SK-N-SH treated with all-trans-retinoic acid at 6 μM for 48 hours (cell line): ENCODE data around the gene NPBWR2.

Source experiments
- ZFP30 ChIP-seq: fragments of 450-650 bp; formaldehyde crosslinking; IDR thresholded peaks from 2 replicates; pipeline ENCODE4 v1.5.0; 2022; ENCODE audit warnings: mild to moderate bottlenecking, moderate library complexity
- TF ChIP-seq, protein P1 (sequence below): fragments of 250-450 bp; sonication (Bioruptor Pico); IDR thresholded peaks from 2 replicates; pipeline ENCODE4 v1.5.1; 2020; ENCODE audit warnings: low read depth, mild to moderate bottlenecking, moderate library complexity
- TF ChIP-seq, protein P2 (sequence below): fragments of 250-450 bp; sonication (Bioruptor Pico); IDR thresholded peaks from 2 replicates; pipeline ENCODE4 v1.8.0; 2020; ENCODE audit warnings: mild to moderate bottlenecking, moderate library complexity, borderline replicate concordance

DNA sequence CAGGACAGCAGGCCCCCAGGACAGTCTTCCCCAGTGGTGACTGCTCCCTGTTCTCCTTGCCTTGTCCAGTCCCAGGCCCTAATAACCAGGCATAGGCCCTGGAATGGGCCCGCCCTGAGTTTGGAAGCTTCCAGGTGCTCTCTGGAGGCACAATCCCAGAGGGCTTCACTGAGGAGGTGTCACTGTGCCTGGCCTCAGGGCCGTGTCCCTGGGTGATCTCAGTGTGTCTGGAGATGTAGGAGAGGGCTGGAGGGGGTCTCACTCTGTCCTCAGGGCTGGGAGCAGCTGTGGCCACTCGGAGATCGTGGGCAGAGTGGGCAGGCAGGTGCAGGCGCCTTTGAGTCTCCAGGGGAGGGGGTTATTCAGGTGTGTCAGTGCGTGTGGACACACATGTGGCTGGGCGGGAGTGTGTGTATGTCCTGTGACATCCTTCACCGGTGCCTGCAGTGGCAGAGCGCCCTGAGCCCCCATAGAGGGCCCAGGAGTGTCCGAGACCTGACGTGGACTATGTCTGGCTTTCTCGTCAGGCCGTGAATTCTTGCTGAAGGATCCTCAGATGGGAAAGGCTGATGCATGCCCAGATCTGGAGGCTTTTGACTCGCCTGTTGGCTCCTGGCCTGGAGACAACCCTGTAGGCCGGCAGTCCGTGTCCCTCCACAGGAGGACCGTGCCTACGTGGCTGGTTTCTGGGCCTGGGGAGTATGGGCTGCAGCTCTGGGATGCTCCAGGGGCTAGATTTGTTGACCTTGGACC is 5.5 kb upstream of the NPBWR2 start:
- TF ChIP-seq, protein P1, sequence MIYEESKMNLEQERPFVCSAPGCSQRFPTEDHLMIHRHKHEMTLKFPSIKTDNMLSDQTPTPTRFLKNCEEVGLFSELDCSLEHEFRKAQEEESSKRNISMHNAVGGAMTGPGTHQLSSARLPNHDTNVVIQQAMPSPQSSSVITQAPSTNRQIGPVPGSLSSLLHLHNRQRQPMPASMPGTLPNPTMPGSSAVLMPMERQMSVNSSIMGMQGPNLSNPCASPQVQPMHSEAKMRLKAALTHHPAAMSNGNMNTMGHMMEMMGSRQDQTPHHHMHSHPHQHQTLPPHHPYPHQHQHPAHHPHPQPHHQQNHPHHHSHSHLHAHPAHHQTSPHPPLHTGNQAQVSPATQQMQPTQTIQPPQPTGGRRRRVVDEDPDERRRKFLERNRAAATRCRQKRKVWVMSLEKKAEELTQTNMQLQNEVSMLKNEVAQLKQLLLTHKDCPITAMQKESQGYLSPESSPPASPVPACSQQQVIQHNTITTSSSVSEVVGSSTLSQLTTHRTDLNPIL (CRISPR knock-in tag) = no peak
- no peak for TF ChIP-seq ZFP30 (CRISPR knock-in tag)
- TF ChIP-seq, protein P2, sequence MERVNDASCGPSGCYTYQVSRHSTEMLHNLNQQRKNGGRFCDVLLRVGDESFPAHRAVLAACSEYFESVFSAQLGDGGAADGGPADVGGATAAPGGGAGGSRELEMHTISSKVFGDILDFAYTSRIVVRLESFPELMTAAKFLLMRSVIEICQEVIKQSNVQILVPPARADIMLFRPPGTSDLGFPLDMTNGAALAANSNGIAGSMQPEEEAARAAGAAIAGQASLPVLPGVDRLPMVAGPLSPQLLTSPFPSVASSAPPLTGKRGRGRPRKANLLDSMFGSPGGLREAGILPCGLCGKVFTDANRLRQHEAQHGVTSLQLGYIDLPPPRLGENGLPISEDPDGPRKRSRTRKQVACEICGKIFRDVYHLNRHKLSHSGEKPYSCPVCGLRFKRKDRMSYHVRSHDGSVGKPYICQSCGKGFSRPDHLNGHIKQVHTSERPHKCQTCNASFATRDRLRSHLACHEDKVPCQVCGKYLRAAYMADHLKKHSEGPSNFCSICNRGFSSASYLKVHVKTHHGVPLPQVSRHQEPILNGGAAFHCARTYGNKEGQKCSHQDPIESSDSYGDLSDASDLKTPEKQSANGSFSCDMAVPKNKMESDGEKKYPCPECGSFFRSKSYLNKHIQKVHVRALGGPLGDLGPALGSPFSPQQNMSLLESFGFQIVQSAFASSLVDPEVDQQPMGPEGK (CRISPR knock-in tag) = no peak
